Astrocyte of the spinal cord (primary cell): ENCODE data around the gene RTN1.

ENCODE experiments used
- DNase-seq: peaks from one replicate; pipeline ENCODE4 v3.0.0; 2011; ENCODE audit warnings: low read depth, low spot score
- H3K4me3 ChIP-seq: 2 replicates; pipeline ENCODE4 v1.5.1; 2011; ENCODE audit warnings: low read depth, mild to moderate bottlenecking, low read length, moderate library complexity
- in situ Hi-C: cut with HindIII; loops from 2 replicates; pipeline ENCODE4 v1.10.0; 2017; ENCODE audit warnings: low sequenced_read_pairs
- TF ChIP-seq, protein P1 (sequence below): IDR thresholded peaks from 2 replicates; pipeline ENCODE4 v1.5.1; 2012; ENCODE audit warnings: low read depth, mild to moderate bottlenecking, low read length, inconsistent platforms

Gene RTN1

DNA sequence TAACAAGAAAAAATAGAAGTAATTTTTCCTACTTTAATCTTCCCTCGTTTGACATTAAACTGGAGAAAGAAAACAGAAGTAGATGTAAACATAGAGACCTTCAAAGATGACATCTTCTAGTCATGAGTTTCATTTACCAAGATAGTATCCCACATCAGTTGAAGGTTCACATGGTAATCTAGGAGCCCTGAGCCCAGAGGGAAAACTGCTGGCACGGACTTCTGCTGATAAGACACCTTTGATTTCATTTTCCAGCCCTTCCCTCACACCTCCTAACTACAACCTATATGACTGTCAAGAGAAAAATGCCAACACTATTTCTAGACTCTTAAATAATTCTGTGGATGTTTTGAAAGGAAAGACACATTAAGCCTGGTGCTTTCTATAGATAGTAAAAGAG is 247.9 kb downstream of the RTN1 start:
- no peak for DNase-seq
- in situ Hi-C loops, result no loop called here
- TF ChIP-seq, protein P1, sequence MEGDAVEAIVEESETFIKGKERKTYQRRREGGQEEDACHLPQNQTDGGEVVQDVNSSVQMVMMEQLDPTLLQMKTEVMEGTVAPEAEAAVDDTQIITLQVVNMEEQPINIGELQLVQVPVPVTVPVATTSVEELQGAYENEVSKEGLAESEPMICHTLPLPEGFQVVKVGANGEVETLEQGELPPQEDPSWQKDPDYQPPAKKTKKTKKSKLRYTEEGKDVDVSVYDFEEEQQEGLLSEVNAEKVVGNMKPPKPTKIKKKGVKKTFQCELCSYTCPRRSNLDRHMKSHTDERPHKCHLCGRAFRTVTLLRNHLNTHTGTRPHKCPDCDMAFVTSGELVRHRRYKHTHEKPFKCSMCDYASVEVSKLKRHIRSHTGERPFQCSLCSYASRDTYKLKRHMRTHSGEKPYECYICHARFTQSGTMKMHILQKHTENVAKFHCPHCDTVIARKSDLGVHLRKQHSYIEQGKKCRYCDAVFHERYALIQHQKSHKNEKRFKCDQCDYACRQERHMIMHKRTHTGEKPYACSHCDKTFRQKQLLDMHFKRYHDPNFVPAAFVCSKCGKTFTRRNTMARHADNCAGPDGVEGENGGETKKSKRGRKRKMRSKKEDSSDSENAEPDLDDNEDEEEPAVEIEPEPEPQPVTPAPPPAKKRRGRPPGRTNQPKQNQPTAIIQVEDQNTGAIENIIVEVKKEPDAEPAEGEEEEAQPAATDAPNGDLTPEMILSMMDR, result no peak
- H3K4me3 ChIP-seq, result no peak overlapping the region

DNA sequence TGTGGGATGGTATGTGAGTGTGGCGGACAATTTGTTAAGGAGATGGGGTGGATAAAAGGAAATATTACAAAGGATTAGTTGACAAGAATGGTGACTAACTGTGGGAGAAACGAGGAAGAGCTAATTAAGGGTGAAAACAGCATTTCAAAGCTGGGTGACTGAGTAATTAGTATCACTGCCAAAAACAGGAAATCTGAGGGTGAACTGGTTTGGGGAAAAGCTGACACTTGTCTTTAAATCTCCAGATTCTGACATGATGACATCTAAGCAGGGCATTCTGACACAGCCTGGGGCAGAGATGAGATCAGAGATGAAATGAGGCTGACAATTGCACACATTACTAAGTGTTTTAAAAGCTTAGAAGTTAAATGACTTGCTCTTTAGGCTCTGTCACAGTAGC is 251.5 kb downstream of the RTN1 start:
- TF ChIP-seq, protein P1, result no peak
- in situ Hi-C loops, result no loop called here
- DNase-seq, result no peak
- H3K4me3 ChIP-seq, result no peak overlapping the region

DNA sequence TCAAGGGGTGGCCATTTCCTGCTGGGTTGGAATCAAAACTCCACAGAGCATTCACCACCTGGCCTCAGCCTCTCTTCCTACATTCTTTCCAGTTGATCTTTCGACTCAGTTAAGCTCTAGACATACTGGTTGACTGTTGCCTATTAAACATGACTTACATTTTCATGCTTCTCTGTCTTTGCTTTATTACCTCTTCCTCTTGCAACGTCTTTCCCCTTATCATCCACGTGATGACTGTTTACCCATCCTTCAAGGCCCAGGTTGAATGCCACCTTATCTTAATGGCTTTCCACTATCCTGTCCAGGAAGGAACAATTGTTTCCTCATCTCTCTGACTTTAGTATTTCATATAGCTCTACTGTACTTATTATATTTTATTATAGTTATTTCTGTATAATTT is 269.5 kb downstream of the RTN1 start:
- H3K4me3 ChIP-seq, result no peak overlapping the region
- TF ChIP-seq, protein P1, result no peak
- no peak for DNase-seq

DNA sequence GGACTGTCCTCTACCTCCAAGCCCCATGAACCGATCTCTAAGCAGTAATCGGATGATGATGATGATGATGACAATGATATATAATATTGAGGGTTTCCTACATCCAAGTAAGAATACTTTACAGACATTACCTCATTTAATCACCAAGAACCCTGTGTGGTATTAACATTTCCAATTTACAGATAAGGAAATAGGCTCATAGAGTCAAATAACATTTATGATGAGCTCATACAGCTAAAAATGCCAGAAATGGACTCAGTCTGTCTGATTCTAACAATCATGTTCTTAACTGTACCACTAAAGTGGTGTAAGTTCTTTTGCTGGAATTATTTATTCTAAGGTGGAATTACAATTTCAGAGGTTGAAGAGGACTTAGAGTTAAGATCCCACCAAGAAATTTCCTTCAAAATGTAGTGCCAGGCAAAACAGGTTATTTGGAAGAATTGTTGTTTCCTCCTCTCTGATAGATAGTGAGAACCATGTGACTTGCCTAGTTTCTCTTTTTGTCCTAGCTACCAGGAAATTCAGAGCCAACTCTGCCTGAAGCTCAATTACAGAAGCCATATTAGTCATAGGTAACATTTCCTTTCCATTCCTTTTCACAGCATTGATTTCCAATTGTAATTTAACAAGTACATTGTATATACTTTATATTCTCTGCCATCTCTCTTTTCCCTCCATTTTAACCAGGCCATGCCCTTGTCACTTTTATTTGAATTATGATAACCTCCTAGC is 270.2 kb downstream of the RTN1 start:
- TF ChIP-seq, protein P1, result no peak
- H3K4me3 ChIP-seq, result no peak overlapping the region
- in situ Hi-C loops, result no loop called here
- DNase-seq, result peak; percentile 28

More for the DNA sequence above, 269.5 kb downstream of the RTN1 start:
- in situ Hi-C loops, result no loop called here

DNA sequence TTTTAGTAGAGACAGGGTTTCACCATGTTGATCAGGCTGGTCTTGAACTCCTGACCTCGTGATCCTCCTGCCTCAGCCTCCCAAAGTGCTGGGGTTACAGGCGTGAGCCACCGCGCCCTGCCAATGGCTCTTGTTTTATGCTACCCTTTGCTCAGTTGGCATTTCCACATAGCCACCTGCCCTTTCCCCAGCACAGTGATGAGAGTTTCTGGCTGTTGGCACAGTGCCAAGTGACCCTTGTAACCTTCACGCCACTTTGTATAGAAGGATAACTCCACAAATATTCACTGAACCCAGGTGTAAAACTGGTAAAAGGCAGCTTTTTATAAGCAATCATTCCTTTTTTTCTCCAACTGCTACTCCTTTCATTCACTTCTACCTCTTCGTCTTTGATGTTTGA is 275.5 kb downstream of the RTN1 start:
- H3K4me3 ChIP-seq, result no peak overlapping the region
- no peak for DNase-seq
- in situ Hi-C loops, result no loop called here
- TF ChIP-seq, protein P1, result no peak

DNA sequence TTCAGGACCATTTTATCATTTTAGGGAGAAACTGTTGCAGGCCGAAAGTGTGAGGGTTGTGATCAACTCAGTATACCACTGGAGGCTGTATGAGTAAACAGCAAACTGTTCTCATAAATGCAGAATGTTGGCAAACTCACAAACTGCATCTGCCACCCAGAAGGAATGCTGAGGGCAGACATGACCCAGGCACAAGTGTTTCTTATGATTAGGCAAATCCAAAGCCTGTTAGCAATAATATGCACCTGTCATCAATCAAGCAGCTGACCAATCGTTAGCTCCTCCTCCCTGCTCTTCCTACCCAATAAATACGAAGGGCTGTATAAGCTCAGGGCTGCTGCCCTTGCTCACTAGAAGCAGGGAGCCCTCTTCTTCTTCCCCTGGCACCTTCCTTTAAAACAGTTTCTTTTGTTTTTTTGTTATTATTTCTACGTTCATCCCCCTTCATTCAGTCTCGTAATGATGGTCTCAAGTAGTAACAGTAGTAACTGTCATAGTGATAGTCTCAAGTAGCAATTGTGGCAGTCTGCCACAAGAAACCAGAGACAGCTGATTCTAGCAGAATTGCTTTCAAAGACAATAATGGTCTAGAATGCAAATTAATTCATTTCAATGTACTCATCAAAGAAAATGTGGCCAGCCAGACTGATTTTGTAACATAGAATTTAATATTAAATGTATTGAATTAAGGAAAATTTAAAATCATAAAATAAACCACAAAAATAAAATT is 278.8 kb downstream of the RTN1 start:
- in situ Hi-C loops, result no loop called here
- no peak overlapping the region for H3K4me3 ChIP-seq
- TF ChIP-seq, protein P1, result no peak
- DNase-seq, result no peak
